Erythroblast (primary cell): Measurements from ENCODE around the gene CDH22.

Source experiments
- GATA1 ChIP-seq: IDR thresholded peaks from 2 replicates; pipeline ENCODE4 v1.6.1; 2011; ENCODE audit warnings: low read depth, mild to moderate bottlenecking, control low read depth, low read length, moderate library complexity
- POLR2A ChIP-seq: IDR thresholded peaks from 2 replicates; pipeline ENCODE4 v1.6.1; 2011; ENCODE audit warnings: mild to moderate bottlenecking, low read length

DNA sequence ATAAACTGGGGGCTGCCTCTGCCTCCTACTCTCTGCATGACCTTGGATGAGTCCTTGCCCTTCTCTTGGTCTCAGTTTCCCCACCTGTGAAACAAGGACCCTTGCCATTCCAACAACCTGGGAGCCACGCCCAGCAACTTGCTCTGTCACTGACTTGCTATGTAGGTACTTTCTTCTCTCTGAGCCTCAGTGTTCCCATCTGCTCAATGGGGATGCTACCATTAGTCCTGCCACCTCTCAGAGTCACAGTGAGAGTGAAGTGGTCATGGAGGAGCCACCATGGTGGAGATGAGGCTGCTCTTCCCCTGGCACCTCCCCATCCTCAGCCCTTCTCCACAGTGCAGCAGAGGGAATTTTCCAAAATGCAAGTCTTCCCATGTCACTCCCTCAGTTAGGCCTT is 70.6 kb downstream of the CDH22 start:
- no peak for TF ChIP-seq POLR2A
- TF ChIP-seq GATA1: no peak
